Stimulated activated CD4-positive, alpha-beta T cell treated with anti-CD3 and anti-CD28 coated beads, Interleukin-12 subunit alpha, Interleukin-12 subunit beta, amount 100 ng/mL, for 48 hours (primary cell): ENCODE results near the gene INSIG1.

Experiments used
- DNase-seq, 3 donors: peaks; one replicate each; pipeline ENCODE4 v3.0.0-alpha.2; 2020; ENCODE audit warnings: low read depth in 2 of 3, low spot score in 1 of 3

The INSIG1 gene

GRCh38 chr7:155324918-155325235 lies 27.2 kb downstream of the INSIG1 start:
- no peak for DNase-seq

- no peak for DNase-seq
These were observed 28.7 kb downstream of the INSIG1 start for GRCh38 chr7:155326385-155326784.

DNA sequence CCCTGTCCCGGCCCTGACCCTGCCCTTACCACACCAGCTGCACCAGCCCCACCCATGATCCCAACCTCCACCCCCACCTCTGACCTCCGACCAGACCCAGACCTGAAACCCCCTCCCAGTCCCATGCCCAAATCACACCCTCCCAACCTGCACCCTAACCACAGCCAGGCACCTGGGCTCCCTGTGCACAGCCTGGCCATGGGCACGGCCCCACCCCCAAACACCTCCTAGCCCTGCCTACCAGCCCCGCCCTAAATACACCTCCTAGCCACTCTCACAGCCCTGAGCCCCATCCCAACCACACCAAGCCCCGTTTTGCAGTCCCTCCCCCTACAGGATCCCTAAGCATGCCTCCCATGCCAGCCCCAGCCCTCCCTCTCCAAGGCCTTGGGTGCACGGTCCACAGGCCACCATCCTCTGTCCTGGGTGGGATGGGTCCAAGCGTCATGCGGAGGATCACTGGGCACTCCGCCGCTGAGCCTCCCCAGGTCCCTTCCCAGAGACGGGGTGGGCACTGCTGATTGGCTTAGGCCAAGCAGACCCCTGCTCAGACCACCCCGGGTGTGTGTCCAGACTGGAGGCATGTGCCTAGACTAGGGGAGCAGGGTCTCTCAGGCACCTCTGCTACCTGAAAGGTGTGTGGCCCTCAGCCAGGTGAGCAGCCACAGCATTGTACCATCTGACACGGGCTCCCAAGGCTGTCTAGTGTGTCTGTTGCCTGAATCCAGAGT lies 30.1 kb downstream of the INSIG1 start:
- DNase-seq: no peak

DNA sequence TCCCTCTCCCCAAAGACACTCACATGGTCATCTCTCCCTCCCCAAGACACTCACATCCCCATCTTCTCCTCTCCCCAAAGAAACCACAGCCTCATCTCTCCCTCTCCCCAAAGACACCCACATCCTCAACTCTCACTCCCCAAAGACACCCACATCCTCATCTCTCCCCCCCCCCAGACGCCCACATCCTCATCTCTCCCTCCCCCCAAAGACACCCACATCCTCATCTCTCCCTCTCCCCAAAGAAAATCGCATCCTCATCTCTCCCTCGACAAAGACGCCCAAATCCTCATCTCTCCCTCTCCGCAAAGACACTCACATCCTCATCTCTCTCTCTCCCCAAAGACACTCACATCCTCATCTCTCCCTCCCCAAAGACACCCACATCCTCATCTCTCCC lies 31.5 kb downstream of the INSIG1 start:
- no peak for DNase-seq

- DNase-seq: no peak
These were observed 33.7 kb downstream of the INSIG1 start for GRCh38 chr7:155331396-155331795.

DNA sequence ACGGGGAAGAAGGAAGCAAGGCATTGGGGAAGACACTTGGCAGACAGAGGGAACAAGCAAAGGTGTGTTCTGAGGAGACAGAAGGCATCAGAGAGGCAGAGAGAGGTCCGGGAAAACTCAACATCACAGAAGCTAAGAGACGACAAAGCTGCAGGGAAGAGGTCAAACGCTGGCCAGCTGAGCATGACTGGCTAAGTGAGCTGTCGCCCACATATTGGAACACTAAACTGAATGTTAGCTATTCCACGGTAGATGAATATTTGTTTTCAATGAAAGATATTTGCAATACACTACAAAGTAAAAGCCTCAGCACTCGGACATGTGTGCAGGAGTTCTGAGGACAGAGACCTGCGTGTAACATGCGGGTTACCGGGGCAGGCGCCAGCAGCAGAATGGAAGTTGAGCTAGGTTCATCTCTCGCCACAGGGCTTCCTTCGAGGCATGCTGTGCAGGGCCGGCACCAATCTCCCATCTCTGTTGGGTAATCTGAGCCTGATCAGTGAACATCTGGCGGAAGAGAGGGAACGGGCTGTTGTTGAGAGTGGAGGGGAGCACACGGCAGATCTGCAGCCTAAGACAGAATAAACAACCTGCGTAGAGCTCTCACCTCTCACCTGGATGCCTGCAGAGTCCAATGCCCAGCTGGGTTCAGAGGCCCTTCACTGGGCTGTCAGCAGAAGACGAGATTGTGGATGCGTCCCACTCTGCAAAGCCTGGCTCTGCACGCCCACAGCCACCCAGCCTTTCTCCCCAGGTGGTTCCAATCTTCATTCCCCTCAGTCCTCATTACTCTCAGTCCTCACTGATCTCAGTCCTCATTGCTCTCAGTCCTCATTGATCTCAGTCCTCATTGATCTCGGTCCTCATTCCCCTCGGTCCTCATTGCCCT lies 35.9 kb downstream of the INSIG1 start:
- no peak for DNase-seq

GRCh38 chr7:155336812-155337602 lies 39.3 kb downstream of the INSIG1 start:
- no peak for DNase-seq

DNA sequence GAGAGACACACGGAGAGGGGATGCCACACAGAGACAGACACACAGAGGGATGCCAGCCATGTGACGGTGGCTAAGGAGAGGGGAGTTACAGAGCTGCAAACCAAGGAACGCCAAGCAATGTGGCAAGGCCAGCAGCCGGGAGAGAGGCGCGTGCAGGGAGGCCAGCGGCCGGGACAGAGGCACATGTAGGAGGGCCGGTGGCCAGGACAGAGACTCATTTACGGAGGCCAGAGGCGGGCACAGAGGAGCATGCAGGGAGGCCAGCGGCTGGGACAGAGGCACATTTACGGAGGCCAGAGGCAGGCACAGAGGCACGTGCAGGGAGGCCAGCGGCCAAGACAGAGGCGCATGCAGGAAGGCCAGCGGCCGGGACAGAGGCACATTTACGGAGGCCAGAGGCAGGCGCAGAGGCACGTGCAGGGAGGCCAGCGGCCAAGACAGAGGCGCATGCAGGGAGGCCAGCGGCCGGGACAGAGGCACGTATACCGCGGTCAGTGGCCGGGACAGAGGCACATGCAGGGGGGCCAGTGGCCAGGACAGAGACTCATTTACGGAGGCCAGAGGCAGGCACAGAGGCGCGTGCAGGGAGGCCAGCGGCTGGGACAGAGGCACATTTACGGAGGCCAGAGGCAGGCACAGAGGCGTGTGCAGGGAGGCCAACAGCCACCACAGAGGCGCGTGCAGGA lies 40.4 kb downstream of the INSIG1 start:
- DNase-seq: no peak

DNA sequence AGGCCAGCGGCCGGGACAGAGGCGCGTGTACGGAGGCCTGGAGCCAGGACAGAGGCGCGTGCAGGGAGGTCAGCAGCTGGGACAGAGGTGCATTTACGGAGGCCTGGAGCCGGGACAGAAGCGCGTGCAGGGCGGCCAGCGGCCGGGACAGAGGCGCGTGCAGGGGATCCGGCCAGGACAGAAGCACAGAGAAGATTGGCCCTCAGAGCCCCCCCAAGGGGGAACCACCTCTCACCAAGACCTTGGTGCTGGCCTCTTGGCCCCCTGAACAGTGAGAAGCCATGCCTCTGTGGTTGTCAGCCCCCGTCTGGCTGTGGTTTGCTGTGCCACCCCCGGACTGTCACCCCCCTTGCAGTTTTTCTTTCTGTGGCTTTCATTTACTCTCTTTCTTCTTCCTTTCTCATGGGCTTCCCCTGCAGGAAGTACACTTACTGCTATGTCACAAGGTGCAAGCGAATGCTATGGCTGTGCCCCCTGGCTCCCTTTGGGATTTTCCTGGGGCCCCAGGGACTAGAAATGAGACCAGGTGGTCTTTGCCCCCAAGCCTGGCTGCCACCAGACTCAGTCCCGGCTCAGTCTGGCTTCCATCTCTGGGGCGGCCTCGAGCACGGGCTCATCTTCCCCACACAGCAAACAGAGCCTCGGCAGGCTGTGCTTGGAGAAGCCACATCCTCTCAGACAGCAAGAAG lies 41.1 kb downstream of the INSIG1 start:
- DNase-seq: no peak

- no peak for DNase-seq
These were observed 41.8 kb downstream of the INSIG1 start for GRCh38 chr7:155339474-155339873.

DNA sequence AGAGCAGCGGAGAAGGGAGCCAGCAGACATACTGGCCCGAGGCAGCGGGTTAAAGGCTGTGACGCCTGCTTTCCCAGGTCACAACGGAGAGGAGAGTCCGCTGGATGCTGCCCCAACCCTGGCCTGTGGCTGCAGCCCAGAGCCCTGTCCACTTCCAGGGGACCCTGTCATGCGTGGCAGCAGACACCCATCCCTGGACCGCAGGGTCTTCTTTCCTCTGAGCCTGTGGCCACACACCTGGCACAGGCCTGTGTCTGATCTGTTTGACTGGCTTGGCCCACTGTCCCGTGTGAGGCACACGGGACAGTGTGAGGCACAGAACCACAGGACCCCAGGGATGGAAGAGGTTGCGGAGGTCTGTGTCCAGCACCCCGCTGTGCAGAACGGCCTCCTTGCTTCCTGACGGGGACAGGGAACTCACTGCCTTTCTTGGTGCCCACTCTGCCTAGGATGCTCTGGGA lies 42.4 kb downstream of the INSIG1 start:
- no peak for DNase-seq

DNA sequence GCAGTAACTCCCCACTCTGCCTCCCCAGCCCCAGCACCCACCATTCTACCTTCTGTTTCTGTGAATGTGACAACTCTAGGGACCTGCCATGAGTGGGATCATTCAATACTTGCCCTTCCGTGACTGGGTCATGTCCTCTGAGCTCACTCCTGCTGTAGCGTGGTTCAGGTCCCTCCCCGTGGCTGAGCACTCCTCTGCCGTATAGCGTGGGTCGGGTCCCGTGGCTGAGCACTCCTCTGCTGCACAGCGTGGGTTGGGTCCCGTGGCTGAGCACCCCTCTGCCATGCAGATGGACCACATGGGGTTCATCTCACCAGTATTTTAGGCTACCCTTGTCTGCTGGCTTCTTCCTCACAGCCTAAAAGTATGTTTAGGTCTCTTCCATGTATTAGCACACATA lies 43.0 kb downstream of the INSIG1 start:
- DNase-seq: no peak

GRCh38 chr7:155341463-155341983 lies 43.8 kb downstream of the INSIG1 start:
- no peak for DNase-seq

DNA sequence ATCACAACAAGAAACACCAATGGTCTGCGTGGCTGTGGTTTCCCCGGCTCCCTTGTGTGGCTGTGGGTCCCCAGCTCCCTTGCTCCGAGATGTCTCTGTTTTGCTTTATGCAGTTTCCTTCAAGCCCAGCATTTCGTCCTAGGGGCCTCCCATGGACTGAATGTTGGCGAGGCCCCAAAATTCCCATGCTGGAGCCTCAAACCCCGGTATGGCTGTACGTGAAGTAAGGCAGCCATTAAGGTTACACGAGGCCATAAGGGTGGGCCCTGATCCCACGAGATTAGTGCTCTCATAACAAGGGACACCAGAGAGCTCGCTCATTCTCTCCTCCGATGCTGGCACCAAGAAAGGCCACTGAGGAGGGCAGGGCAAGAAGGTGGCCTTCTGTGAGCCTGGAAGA lies 44.6 kb downstream of the INSIG1 start:
- DNase-seq: no peak

DNA sequence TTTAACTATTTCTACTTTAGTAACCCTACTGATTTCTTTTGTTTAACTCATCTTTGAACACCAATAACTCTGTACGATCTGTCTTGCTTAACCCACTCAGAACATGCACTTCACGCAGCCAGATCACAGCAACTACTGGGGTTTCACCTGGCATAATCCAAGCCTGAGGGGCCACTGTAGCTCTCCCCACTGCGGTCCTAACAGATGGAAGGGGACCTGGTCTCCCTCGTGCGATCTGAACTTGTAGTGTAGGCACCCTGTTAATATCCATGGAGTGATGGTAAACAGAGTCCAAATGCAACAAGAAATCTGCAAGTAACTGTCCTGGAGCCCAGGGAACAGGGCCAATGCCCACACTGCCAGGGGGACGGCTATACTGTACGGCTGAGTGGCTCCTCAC lies 45.5 kb downstream of the INSIG1 start:
- no peak for DNase-seq

DNA sequence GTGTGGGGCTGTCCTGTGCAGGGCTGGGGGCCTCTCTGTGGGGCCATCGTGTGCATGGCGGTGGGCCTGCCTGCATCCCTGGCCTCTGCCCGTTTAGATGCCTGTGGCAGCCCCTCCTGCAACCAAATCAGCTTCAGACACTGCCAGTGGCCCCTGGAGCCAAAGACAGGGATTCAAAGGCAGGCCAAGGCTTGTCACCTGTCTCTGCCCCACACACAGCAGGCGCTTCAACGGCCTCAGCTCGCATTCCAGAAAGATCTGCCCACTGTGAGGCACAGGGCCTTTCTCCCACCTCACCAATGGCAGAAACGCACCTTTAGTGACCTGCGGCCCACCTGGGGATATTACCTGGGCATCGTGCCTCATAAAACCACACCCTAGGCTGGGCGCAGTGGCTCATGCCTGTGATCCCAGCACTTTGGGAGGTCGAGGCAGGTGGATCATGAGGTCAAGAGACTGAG lies 46.0 kb downstream of the INSIG1 start:
- DNase-seq: no peak

- peak in 2 of 3 donors; percentile 9 to 12 for DNase-seq
These were observed 46.6 kb downstream of the INSIG1 start for GRCh38 chr7:155344270-155344617.

GRCh38 chr7:155344618-155345433 lies 47.1 kb downstream of the INSIG1 start:
- peak; percentile 72 to 79 (median 79) for DNase-seq

- DNase-seq: no peak
These were observed 47.8 kb downstream of the INSIG1 start for GRCh38 chr7:155345490-155345889.
